ENCODE measurements around the gene KIAA1328. TPM values are rescaled to one million over a fixed set of nuclear protein-coding genes. Genes with fewer than 3 reads are reported as not detected.
A peak's percentile ranks its signal among the peaks of the same experiment; 100 is the strongest.

The KIAA1328 gene
- polyA plus RNA-seq, 2 of the 4 experiments (the other 2 are of a cell fraction): 1.7 to 3.9 TPM

DNA sequence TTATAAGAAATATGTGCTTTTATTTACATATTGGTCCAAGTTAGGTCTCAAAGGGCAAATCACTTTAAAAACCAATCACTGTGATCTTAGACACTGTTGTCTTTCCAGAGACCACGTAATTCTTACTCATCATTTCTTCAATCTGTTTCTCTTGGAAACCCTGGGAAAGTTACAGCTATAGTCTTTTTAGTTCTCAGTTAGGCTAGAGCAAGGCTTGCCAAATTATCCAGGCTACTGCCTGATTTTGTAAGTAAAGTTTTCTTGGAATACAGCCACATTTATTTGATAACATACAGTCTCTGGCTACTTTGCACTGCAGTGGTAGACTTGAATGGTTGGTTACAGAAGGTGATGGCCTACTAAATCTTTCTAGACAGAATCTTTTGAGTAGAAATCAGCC lies 106.0 kb downstream of the KIAA1328 start:
- Histone ChIP-seq H3K27ac (no peak overlapping the region), H3K4me1 (no peaks in the 10 kb centered on the region), H3K9me3 (no peaks in the 10 kb centered on the region), H3K4me2 (no peak overlapping the region), H3K4me3 (no peak overlapping the region)
- DNase-seq (ENCODE audit: low read depth in 1 of 2, low spot score in 1 of 2) (no peak), ATAC-seq (no peak), FAIRE-seq (no peak)
- ChIA-PET POLR2A (no interaction called here), CTCF (no interaction called here)
- no peak for TF ChIP-seq POLR2AphosphoS2 (conservative IDR thresholded peaks at IDR 0.05; ENCODE audit: low read length)
- TF ChIP-seq POLR2A (IDR thresholded peaks at IDR 0.05; ENCODE audit: low read length): no peak
- TF ChIP-seq HEYL (CRISPR knock-in tag; IDR thresholded peaks at IDR 0.05): no peak
- TF ChIP-seq NPAS2 (CRISPR knock-in tag; IDR thresholded peaks at IDR 0.05; ENCODE audit: borderline replicate concordance): no peak
- TF ChIP-seq MAZ (IDR thresholded peaks at IDR 0.05; ENCODE audit: borderline replicate concordance, low read depth, low read length): no peak
- TF ChIP-seq, protein P1, sequence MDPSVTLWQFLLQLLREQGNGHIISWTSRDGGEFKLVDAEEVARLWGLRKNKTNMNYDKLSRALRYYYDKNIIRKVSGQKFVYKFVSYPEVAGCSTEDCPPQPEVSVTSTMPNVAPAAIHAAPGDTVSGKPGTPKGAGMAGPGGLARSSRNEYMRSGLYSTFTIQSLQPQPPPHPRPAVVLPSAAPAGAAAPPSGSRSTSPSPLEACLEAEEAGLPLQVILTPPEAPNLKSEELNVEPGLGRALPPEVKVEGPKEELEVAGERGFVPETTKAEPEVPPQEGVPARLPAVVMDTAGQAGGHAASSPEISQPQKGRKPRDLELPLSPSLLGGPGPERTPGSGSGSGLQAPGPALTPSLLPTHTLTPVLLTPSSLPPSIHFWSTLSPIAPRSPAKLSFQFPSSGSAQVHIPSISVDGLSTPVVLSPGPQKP (IDR thresholded peaks at IDR 0.05; ENCODE audit: low read depth, low read length): no peak
- TF ChIP-seq MAFK (IDR thresholded peaks at IDR 0.05; ENCODE audit: partially characterized antibody): no peak
- TF ChIP-seq, protein P2, sequence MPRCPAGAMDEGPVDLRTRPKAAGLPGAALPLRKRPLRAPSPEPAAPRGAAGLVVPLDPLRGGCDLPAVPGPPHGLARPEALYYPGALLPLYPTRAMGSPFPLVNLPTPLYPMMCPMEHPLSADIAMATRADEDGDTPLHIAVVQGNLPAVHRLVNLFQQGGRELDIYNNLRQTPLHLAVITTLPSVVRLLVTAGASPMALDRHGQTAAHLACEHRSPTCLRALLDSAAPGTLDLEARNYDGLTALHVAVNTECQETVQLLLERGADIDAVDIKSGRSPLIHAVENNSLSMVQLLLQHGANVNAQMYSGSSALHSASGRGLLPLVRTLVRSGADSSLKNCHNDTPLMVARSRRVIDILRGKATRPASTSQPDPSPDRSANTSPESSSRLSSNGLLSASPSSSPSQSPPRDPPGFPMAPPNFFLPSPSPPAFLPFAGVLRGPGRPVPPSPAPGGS (IDR thresholded peaks at IDR 0.05): no peak
- TF ChIP-seq GATA3 (IDR thresholded peaks at IDR 0.05; ENCODE audit: borderline replicate concordance): no peak
- no peak for TF ChIP-seq MYC (IDR thresholded peaks at IDR 0.05; ENCODE audit: borderline replicate concordance, low read length)
- TF ChIP-seq FOSL2 (IDR thresholded peaks at IDR 0.05): no peak
- TF ChIP-seq FOSL2 (CRISPR knock-in tag; IDR thresholded peaks at IDR 0.05): no peak
- TF ChIP-seq CBX8 (IDR thresholded peaks at IDR 0.05): no peak
- TF ChIP-seq NR3C1 (IDR thresholded peaks at IDR 0.05): no peak
- no peak for TF ChIP-seq HOXB5 (CRISPR knock-in tag; IDR thresholded peaks at IDR 0.05)
- no peak for TF ChIP-seq KDM5A (IDR thresholded peaks at IDR 0.05)
- TF ChIP-seq, protein P3, sequence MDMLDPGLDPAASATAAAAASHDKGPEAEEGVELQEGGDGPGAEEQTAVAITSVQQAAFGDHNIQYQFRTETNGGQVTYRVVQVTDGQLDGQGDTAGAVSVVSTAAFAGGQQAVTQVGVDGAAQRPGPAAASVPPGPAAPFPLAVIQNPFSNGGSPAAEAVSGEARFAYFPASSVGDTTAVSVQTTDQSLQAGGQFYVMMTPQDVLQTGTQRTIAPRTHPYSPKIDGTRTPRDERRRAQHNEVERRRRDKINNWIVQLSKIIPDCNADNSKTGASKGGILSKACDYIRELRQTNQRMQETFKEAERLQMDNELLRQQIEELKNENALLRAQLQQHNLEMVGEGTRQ (IDR thresholded peaks at IDR 0.05): no peak
- no peak for TF ChIP-seq ESRRA (IDR thresholded peaks at IDR 0.05; ENCODE audit: borderline replicate concordance, low read length)
- no peak for TF ChIP-seq CEBPB (IDR thresholded peaks at IDR 0.05)
- TF ChIP-seq KDM1A (IDR thresholded peaks at IDR 0.05; ENCODE audit: low read depth): no peak
- 70% methylated on average over 1 of the region's 1 CpG for WGBS (ENCODE audit: missing lambda C conversion rate)

DNA sequence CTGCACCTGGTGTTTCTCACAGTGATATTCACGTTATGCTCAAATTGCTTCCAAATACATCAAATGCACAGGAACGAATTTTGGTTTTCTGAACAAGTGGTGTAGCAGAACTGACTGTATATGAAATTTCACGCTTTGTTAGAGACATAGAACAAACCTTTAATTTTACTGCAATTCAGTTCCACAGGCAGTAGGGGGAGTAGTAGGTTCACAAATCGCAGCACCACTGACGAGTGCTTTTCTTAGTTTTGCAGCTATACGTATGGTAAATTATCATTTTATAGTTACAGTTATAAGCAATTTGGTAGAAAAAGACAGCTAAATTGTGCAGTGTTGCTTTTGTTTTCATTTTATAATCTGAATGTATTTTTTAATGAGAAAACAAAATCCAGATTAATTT lies 113.3 kb downstream of the KIAA1328 start:
- CTCF ChIA-PET: interaction anchor here (1.0 to 1.1 kb wide), 2 partner anchors 10 to 37 kb away, joined by 3 read pairs; no protein-coding TSS in a partner anchor
- no peak overlapping the region for H3K4me2 ChIP-seq
- FAIRE-seq: no peak
- H3K27ac ChIP-seq: no peak overlapping the region
- POLR2A ChIA-PET: no interaction called here
- H3K4me3 ChIP-seq: no peak overlapping the region
- DNase-seq (ENCODE audit: low read depth in 1 of 2, low spot score in 1 of 2): peak; percentile 2 to 35
- 39% methylated on average over 6 of the region's 6 CpGs for WGBS (ENCODE audit: missing lambda C conversion rate)
- no peaks in the 10 kb centered on the region for H3K9me3 ChIP-seq
- peak in 1 of 2 experiments; percentile 55; a peak in 1 of 6 replicates for ATAC-seq
- TF ChIP-seq, protein P4, sequence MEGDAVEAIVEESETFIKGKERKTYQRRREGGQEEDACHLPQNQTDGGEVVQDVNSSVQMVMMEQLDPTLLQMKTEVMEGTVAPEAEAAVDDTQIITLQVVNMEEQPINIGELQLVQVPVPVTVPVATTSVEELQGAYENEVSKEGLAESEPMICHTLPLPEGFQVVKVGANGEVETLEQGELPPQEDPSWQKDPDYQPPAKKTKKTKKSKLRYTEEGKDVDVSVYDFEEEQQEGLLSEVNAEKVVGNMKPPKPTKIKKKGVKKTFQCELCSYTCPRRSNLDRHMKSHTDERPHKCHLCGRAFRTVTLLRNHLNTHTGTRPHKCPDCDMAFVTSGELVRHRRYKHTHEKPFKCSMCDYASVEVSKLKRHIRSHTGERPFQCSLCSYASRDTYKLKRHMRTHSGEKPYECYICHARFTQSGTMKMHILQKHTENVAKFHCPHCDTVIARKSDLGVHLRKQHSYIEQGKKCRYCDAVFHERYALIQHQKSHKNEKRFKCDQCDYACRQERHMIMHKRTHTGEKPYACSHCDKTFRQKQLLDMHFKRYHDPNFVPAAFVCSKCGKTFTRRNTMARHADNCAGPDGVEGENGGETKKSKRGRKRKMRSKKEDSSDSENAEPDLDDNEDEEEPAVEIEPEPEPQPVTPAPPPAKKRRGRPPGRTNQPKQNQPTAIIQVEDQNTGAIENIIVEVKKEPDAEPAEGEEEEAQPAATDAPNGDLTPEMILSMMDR (IDR thresholded peaks at IDR 0.05): peak; percentile 41; the same call in 2 of the 3 replicates
- TF ChIP-seq HOXB13 (CRISPR knock-in tag; IDR thresholded peaks at IDR 0.05; ENCODE audit: low read depth) (no peak), ZC3H11A (IDR thresholded peaks at IDR 0.05) (no peak), CHD2 (IDR thresholded peaks at IDR 0.05; ENCODE audit: low read length, partially characterized antibody) (no peak), RARB (CRISPR knock-in tag; IDR thresholded peaks at IDR 0.05) (no peak), SMC3 (IDR thresholded peaks at IDR 0.05) (0 out of 3 replicates have a peak, but pooled peaks have one; percentile 21), RFX5 (IDR thresholded peaks at IDR 0.05) (no peak), RAD21 (conservative IDR thresholded peaks at IDR 0.05 in 1 of 2, IDR thresholded peaks at IDR 0.05 in 1 of 2) (peak; percentile 47 to 62), FOSB (CRISPR knock-in tag; IDR thresholded peaks at IDR 0.05) (no peak)
- H3K4me1 ChIP-seq: no peaks in the 10 kb centered on the region
